WTC11 (cell line): ENCODE data around the gene MYO1F.

Source experiments
- ATF1 ChIP-seq: sonication (generic); formaldehyde crosslinking; IDR thresholded peaks from 2 replicates; pipeline ENCODE4 v1.8.1; 2023; ENCODE audit warnings: mild to moderate bottlenecking, moderate library complexity, missing genetic modification reagents
- ATF2 ChIP-seq: sonication (generic); formaldehyde crosslinking; IDR thresholded peaks from 2 replicates; pipeline ENCODE4 v1.8.1; 2022; ENCODE audit warnings: low read depth, missing genetic modification reagents, borderline replicate concordance
- ATF6 ChIP-seq: sonication (generic); formaldehyde crosslinking; IDR thresholded peaks from 2 replicates; pipeline ENCODE4 v1.8.1; 2023; ENCODE audit warnings: mild to moderate bottlenecking, missing genetic modification reagents
- GABPB1 ChIP-seq: sonication (generic); formaldehyde crosslinking; IDR thresholded peaks from 2 replicates; pipeline ENCODE4 v1.8.1; 2023; ENCODE audit warnings: mild to moderate bottlenecking, missing genetic modification reagents
- HMGXB4 ChIP-seq: sonication (generic); formaldehyde crosslinking; IDR thresholded peaks from 2 replicates; pipeline ENCODE4 v1.8.1; 2023; ENCODE audit warnings: mild to moderate bottlenecking, moderate library complexity, missing genetic modification reagents
- IRF2 ChIP-seq: sonication (generic); formaldehyde crosslinking; IDR thresholded peaks from 2 replicates; pipeline ENCODE4 v1.8.0; 2022; ENCODE audit warnings: low read depth, missing genetic modification reagents, borderline replicate concordance
- NFYB ChIP-seq: sonication (generic); formaldehyde crosslinking; conservative IDR thresholded peaks from 2 replicates; pipeline ENCODE4 v1.8.0; 2022; ENCODE audit warnings: low read depth, missing genetic modification reagents
- OVOL2 ChIP-seq: fragments of 250-450 bp; sonication (Bioruptor Pico); IDR thresholded peaks from 2 replicates; pipeline ENCODE4 v1.9.0; 2021; ENCODE audit warnings: mild to moderate bottlenecking, borderline replicate concordance
- RELA ChIP-seq: sonication (generic); formaldehyde crosslinking; IDR thresholded peaks from 2 replicates; pipeline ENCODE4 v1.8.1; 2022; ENCODE audit warnings: missing genetic modification reagents, mild to moderate bottlenecking, borderline replicate concordance
- SMAD4 ChIP-seq: sonication (generic); formaldehyde crosslinking; IDR thresholded peaks from 2 replicates; pipeline ENCODE4 v1.8.0; 2022; ENCODE audit warnings: mild to moderate bottlenecking, missing genetic modification reagents
- USF1 ChIP-seq: sonication (generic); formaldehyde crosslinking; IDR thresholded peaks from 2 replicates; pipeline ENCODE4 v1.8.0; 2022; ENCODE audit warnings: mild to moderate bottlenecking, missing genetic modification reagents
- TF ChIP-seq, protein P1 (sequence below): sonication (generic); formaldehyde crosslinking; conservative IDR thresholded peaks from 2 replicates; pipeline ENCODE4 v1.8.1; 2022; ENCODE audit warnings: mild to moderate bottlenecking, missing genetic modification reagents
- TF ChIP-seq, protein P2 (sequence below): fragments of 200-600 bp; IDR thresholded peaks from 2 replicates; pipeline ENCODE4 v1.8.0; 2022; ENCODE audit warnings: antibody characterized with exemption

GRCh38 chr19:8519388-8519787 lies 57.9 kb downstream of the MYO1F start:
- no peak for TF ChIP-seq GABPB1
- no peak for TF ChIP-seq ATF6
- no peak for TF ChIP-seq ATF2
- TF ChIP-seq HMGXB4: no peak
- TF ChIP-seq, protein P1, sequence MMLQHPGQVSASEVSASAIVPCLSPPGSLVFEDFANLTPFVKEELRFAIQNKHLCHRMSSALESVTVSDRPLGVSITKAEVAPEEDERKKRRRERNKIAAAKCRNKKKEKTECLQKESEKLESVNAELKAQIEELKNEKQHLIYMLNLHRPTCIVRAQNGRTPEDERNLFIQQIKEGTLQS: no peak
- TF ChIP-seq USF1 (CRISPR knock-in tag): no peak
- no peak for TF ChIP-seq NFYB (CRISPR knock-in tag)
- TF ChIP-seq, protein P2, sequence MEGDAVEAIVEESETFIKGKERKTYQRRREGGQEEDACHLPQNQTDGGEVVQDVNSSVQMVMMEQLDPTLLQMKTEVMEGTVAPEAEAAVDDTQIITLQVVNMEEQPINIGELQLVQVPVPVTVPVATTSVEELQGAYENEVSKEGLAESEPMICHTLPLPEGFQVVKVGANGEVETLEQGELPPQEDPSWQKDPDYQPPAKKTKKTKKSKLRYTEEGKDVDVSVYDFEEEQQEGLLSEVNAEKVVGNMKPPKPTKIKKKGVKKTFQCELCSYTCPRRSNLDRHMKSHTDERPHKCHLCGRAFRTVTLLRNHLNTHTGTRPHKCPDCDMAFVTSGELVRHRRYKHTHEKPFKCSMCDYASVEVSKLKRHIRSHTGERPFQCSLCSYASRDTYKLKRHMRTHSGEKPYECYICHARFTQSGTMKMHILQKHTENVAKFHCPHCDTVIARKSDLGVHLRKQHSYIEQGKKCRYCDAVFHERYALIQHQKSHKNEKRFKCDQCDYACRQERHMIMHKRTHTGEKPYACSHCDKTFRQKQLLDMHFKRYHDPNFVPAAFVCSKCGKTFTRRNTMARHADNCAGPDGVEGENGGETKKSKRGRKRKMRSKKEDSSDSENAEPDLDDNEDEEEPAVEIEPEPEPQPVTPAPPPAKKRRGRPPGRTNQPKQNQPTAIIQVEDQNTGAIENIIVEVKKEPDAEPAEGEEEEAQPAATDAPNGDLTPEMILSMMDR: no peak
- TF ChIP-seq OVOL2 (CRISPR knock-in tag): no peak
- TF ChIP-seq RELA (CRISPR knock-in tag): no peak
- TF ChIP-seq SMAD4 (CRISPR knock-in tag): no peak
- no peak for TF ChIP-seq ATF1
- TF ChIP-seq IRF2 (CRISPR knock-in tag): no peak
